ENCODE measurements around the gene KRTAP10-11. TPM values are rescaled to one million over a fixed set of nuclear protein-coding genes. Genes with fewer than 3 reads are reported as not detected.

Gene KRTAP10-11
- total and polyA plus RNA-seq, 2 of the 8 experiments (the other 6 are each of a cell fraction or from before 2014, with no cell fraction given): not detected

- Histone ChIP-seq H3K4me2 (ENCODE audit: insufficient read depth in 1 of 2, low read depth in 2 of 2, low read length in 2 of 2) (no peak overlapping the region), H3K27me3 (replicated peaks in 1 of 4; ENCODE audit: control insufficient read depth in 3 of 4, extremely low read depth in 1 of 4, insufficient read depth in 3 of 4, low read length in 3 of 4) (no peaks in the 10 kb centered on the region), H2BK15ac (ENCODE audit: low read length) (no peak overlapping the region), H2BK120ac (replicated peaks; ENCODE audit: low read depth, low read length) (no peak overlapping the region), H3K4ac (replicated peaks; ENCODE audit: insufficient read length, low read depth, low read length) (no peak overlapping the region), H3K4me1 (replicated peaks in 1 of 4; ENCODE audit: control insufficient read depth in 3 of 4, insufficient read depth in 4 of 4, low read length in 3 of 4) (peaks cover 0 to 6% (median 2%) of the 10 kb centered on the region in 4 experiments; a peak in 4 of 7 replicates), H3K9ac (replicated peaks in 1 of 4; ENCODE audit: extremely low read depth in 1 of 4, low read depth in 3 of 4, low read length in 3 of 4) (no peak overlapping the region), H3K79me1 (ENCODE audit: low read depth, low read length) (no peaks in the 10 kb centered on the region; the same call in 1 of the 2 replicates), H3K23ac (ENCODE audit: insufficient read length) (no peak overlapping the region), H2BK20ac (ENCODE audit: low read length) (no peak overlapping the region), H3K9me3 (ENCODE audit: insufficient read depth in 2 of 2, low read depth in 1 of 2, low read length in 1 of 2) (peaks cover 15 to 16% of the 10 kb centered on the region in 2 experiments), H2AFZ (ENCODE audit: low read length) (no peak overlapping the region), H3K27ac (ENCODE audit: low read depth, low read length) (no peak overlapping the region), H3K23me2 (ENCODE audit: low read depth, low read length) (no peaks in the 10 kb centered on the region), H3K56ac (replicated peaks; ENCODE audit: insufficient read length, low read depth, low read length) (no peak overlapping the region), H4K91ac (replicated peaks; ENCODE audit: insufficient read length, low read length) (no peak overlapping the region), H2BK5ac (ENCODE audit: low read depth, low read length) (no peak overlapping the region), H3K18ac (ENCODE audit: extremely low read depth, low read length) (no peak overlapping the region), H2AK5ac (ENCODE audit: low read depth, low read length) (no peak overlapping the region), H4K5ac (ENCODE audit: insufficient read length, low read depth, low read length) (no peak overlapping the region), H3K36me3 (ENCODE audit: control insufficient read depth in 2 of 4, insufficient read depth in 4 of 4, low read length in 3 of 4) (no peaks in the 10 kb centered on the region), H2BK12ac (ENCODE audit: low read depth, low read length) (no peak overlapping the region), H3K14ac (ENCODE audit: insufficient read length) (no peak overlapping the region), H4K8ac (ENCODE audit: extremely low read depth, insufficient read depth, low read length) (peak overlapping the region; percentile 48; the same call in 1 of the 2 replicates), H4K20me1 (replicated peaks in 1 of 2; ENCODE audit: control insufficient read depth in 1 of 2, insufficient read depth in 2 of 2, low read length in 2 of 2) (peaks cover 0 to 1% of the 10 kb centered on the region in 2 experiments), H3K4me3 (ENCODE audit: extremely low read depth in 1 of 4, insufficient read depth in 2 of 4, low read depth in 3 of 4, low read length in 4 of 4) (no peak overlapping the region), H3K79me2 (ENCODE audit: control insufficient read depth in 1 of 2, insufficient read depth in 2 of 2, low read length in 2 of 2) (no peaks in the 10 kb centered on the region)
- ChIA-PET CTCF (ENCODE audit: partially characterized antibody) (interaction anchor here (0.9 kb wide), 1 partner anchor 35 kb away, joined by 4 read pairs; the partner anchor contains the start of gene KRTAP10-5), POLR2A (ENCODE audit: partially characterized antibody) (interaction anchor here (0.6 to 1.5 kb wide), 2 partner anchors 91 to 1012 kb away, joined by 3 read pairs; no protein-coding TSS in a partner anchor)
- FAIRE-seq (no peak), DNase-seq (ENCODE audit: low read depth in 1 of 2, low spot score in 2 of 2) (peak in 1 of 2 experiments; percentile 35)
- TF ChIP-seq GTF2F1 (IDR thresholded peaks at IDR 0.05; ENCODE audit: borderline replicate concordance, low read depth, low read length) (no peak), CHD2 (IDR thresholded peaks at IDR 0.05; ENCODE audit: low read length) (no peak), YY1 (IDR thresholded peaks at IDR 0.05; ENCODE audit: low read depth, low read length) (no peak), POLR2A (IDR thresholded peaks at IDR 0.05; ENCODE audit: control extremely low read depth in 1 of 2, low read depth in 2 of 2, low read length in 2 of 2) (no peak), HDAC2 (IDR thresholded peaks at IDR 0.05; ENCODE audit: borderline replicate concordance in 1 of 2, low read depth in 2 of 2, low read length in 2 of 2) (no peak), SAP30 (IDR thresholded peaks at IDR 0.05; ENCODE audit: insufficient read depth, insufficient replicate concordance, low read length) (no peak), JUN (IDR thresholded peaks at IDR 0.05; ENCODE audit: low read depth, low read length) (no peak), RXRA (IDR thresholded peaks at IDR 0.05; ENCODE audit: insufficient read depth, low read depth, low read length) (no peak), TEAD4 (IDR thresholded peaks at IDR 0.05; ENCODE audit: low read depth, low read length) (no peak), TBP (IDR thresholded peaks at IDR 0.05; ENCODE audit: low read depth, low read length) (no peak), E2F6 (IDR thresholded peaks at IDR 0.05) (no peak)
- 82% methylated on average over 6 of the region's 8 CpGs; no CpG with 5 or more reads in 1 of the 2 experiments for WGBS, 2 experiments (ENCODE audit: extremely low coverage in 1 of 2, insufficient coverage in 1 of 2, insufficient read length in 1 of 2, insufficient replicate concordance in 2 of 2, low coverage in 1 of 2, low lambda C conversion rate in 2 of 2, missing lambda C conversion rate in 1 of 2)
These were observed 30.7 kb upstream of the KRTAP10-11 start for GRCh38 chr21:44615466-44615865.
